GM19023 (cell line): ENCODE measurements around the gene LRPAP1.
"Not testable (repeated sequence)": the region's sequence is repeated elsewhere in the genome, so short reads cannot be mapped to it uniquely, and the experiment has no call there.

Experiments used
- ATAC-seq: cut with Tn5 transposase; IDR thresholded peaks from one replicate; pipeline ENCODE4 v1.9.1; 2021; ENCODE audit warnings: mild to moderate bottlenecking, moderate library complexity; ENCODE audit not compliant: unreplicated experiment

Gene LRPAP1

GRCh38 chr4:3531879-3532750, at the start of gene LRPAP1:
Gene LRPAP1, minus strand, starts transcription at chr4:3532422. Its CDS starts 10 bp downstream, at chr4:3532412.
- peak; percentile 79 for ATAC-seq

GRCh38 chr4:3581334-3582090, 49.3 kb upstream of the LRPAP1 start:
- not testable (repeated sequence) for ATAC-seq

- ATAC-seq = not testable (repeated sequence)
These were observed 48.6 kb upstream of the LRPAP1 start for GRCh38 chr4:3580859-3581258.

- ATAC-seq = not testable (repeated sequence)
These were observed 46.4 kb upstream of the LRPAP1 start for GRCh38 chr4:3578527-3579144.

GRCh38 chr4:3578052-3578451, 45.8 kb upstream of the LRPAP1 start:
- not testable (repeated sequence) for ATAC-seq

GRCh38 chr4:3577208-3577892, 45.1 kb upstream of the LRPAP1 start:
- not testable (repeated sequence) for ATAC-seq

GRCh38 chr4:3576533-3577207, 44.4 kb upstream of the LRPAP1 start:
- ATAC-seq = not testable (repeated sequence)

GRCh38 chr4:3575426-3576369, 43.5 kb upstream of the LRPAP1 start:
- not testable (repeated sequence) for ATAC-seq

GRCh38 chr4:3574865-3575264, 42.6 kb upstream of the LRPAP1 start:
- not testable (repeated sequence) for ATAC-seq

GRCh38 chr4:3574346-3574745, 42.1 kb upstream of the LRPAP1 start:
- ATAC-seq = not testable (repeated sequence)

GRCh38 chr4:3573131-3573530, 40.9 kb upstream of the LRPAP1 start:
- ATAC-seq = no peak

GRCh38 chr4:3572363-3572762, 40.1 kb upstream of the LRPAP1 start:
- ATAC-seq = no peak

- ATAC-seq = no peak
These were observed 39.7 kb upstream of the LRPAP1 start for GRCh38 chr4:3571921-3572320.

- not testable (repeated sequence) for ATAC-seq
These were observed 38.7 kb upstream of the LRPAP1 start for GRCh38 chr4:3570923-3571322.

GRCh38 chr4:3569611-3570010, 37.4 kb upstream of the LRPAP1 start:
- ATAC-seq = not testable (repeated sequence)

- not testable (repeated sequence) for ATAC-seq
These were observed 34.5 kb upstream of the LRPAP1 start for GRCh38 chr4:3566701-3567100.

GRCh38 chr4:3566301-3566700, 34.1 kb upstream of the LRPAP1 start:
- ATAC-seq = not testable (repeated sequence)

- ATAC-seq = not testable (repeated sequence)
These were observed 32.7 kb upstream of the LRPAP1 start for GRCh38 chr4:3564948-3565347.

- ATAC-seq = no peak
These were observed 31.2 kb upstream of the LRPAP1 start for GRCh38 chr4:3563403-3563802.
